GM19455 (cell line): Measurements from ENCODE around the gene ENTPD6.
A peak's percentile ranks its signal among the peaks of the same experiment; 100 is the strongest.

Experiments used
- ATAC-seq: cut with Tn5 transposase; IDR thresholded peaks from one replicate; pipeline ENCODE4 v1.9.1; 2021; ENCODE audit not compliant: unreplicated experiment

The ENTPD6 gene

GRCh38 chr20:25187635-25188034, 7.9 kb upstream of the ENTPD6 start:
- no peak for ATAC-seq

GRCh38 chr20:25188218-25188617, 7.3 kb upstream of the ENTPD6 start:
- ATAC-seq = no peak

- no peak for ATAC-seq
Measured at GRCh38 chr20:25191051-25191450, 4.5 kb upstream of the ENTPD6 start.

GRCh38 chr20:25191689-25192088, 3.8 kb upstream of the ENTPD6 start:
- ATAC-seq = no peak

GRCh38 chr20:25193843-25194242, 1.7 kb upstream of the ENTPD6 start:
- ATAC-seq = no peak

GRCh38 chr20:25194333-25194972, 1.1 kb upstream of the ENTPD6 start:
- no peak for ATAC-seq

GRCh38 chr20:25195962-25196785, 662 bp downstream of the ENTPD6 start:
- ATAC-seq = peak; percentile 24

GRCh38 chr20:25196786-25197120, 1.2 kb downstream of the ENTPD6 start:
- ATAC-seq = no peak

- ATAC-seq = no peak
Measured at GRCh38 chr20:25197183-25197869, 1.8 kb downstream of the ENTPD6 start.

GRCh38 chr20:25197870-25198190, 2.3 kb downstream of the ENTPD6 start:
- ATAC-seq = no peak

GRCh38 chr20:25198663-25199383, 3.3 kb downstream of the ENTPD6 start:
- no peak for ATAC-seq

- no peak for ATAC-seq
Measured at GRCh38 chr20:25199473-25200260, 4.2 kb downstream of the ENTPD6 start.

- ATAC-seq = no peak
Measured at GRCh38 chr20:25203089-25203488, 7.6 kb downstream of the ENTPD6 start.

- ATAC-seq = no peak
Measured at GRCh38 chr20:25203871-25204320, 8.4 kb downstream of the ENTPD6 start.

GRCh38 chr20:25204550-25205276, 9.2 kb downstream of the ENTPD6 start:
- no peak for ATAC-seq

- no peak for ATAC-seq
Measured at GRCh38 chr20:25205277-25206062, 10.0 kb downstream of the ENTPD6 start.

GRCh38 chr20:25206063-25206403, 10.5 kb downstream of the ENTPD6 start:
- no peak for ATAC-seq

GRCh38 chr20:25206548-25206947, 11.0 kb downstream of the ENTPD6 start:
- ATAC-seq = no peak
